GM19025 (cell line): ENCODE results near the gene NMBR.
"Not testable (repeated sequence)": the region's sequence is repeated elsewhere in the genome, so short reads cannot be mapped to it uniquely, and the experiment has no call there.

Source experiments
- ATAC-seq: cut with Tn5 transposase; IDR thresholded peaks from one replicate; pipeline ENCODE4 v1.9.1; 2021; ENCODE audit warnings: mild to moderate bottlenecking, low read depth, moderate library complexity; ENCODE audit not compliant: unreplicated experiment

Gene NMBR

DNA sequence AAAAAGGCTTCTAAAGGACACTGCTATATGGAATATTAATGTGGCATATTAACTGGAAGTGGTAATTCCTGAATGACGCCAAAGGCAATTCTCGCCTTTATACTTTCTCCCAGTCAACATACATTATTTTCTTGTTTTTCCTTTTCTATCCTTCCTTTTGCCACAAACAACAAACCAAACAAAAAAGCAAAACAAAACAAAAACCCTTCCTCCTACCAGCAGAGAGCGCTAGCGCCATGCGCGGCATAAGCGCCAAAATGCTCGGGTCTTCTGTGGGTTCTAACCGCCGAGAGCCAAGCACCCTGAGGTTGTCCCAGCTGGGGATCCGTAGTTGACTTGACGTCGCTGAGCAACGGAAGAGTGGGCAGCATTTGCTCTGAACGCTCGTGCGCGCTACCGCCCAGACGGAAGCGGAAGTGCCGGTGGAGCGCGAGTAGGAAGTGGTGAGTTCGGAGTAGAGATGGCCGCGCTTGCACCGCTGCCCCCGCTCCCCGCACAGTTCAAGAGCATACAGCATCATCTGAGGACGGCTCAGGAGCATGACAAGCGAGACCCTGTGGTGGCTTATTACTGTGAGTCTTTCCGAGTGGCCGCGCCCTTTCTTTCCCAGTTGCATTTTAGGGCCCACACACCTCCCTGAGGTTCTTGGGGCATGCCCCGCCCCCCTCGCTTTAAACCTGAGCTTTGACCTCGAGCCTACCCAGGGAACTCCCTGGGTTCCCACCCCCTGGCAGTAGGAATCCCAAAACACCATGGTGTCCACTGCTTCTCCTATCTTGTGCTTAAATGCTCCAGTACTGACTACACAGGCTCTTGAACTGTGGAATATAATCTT lies at the start of gene NMBR, which contains the start of gene VTA1:
NMBR (minus strand) TSS at position 295 of the 835 bp plus-strand sequence. CDS start 58,464 bp downstream, outside the sequence.
VTA1 (plus strand) TSS at position 436 of the 835 bp plus-strand sequence; CDS start at position 461, 25 bp downstream.
- ATAC-seq: peak; percentile 99

DNA sequence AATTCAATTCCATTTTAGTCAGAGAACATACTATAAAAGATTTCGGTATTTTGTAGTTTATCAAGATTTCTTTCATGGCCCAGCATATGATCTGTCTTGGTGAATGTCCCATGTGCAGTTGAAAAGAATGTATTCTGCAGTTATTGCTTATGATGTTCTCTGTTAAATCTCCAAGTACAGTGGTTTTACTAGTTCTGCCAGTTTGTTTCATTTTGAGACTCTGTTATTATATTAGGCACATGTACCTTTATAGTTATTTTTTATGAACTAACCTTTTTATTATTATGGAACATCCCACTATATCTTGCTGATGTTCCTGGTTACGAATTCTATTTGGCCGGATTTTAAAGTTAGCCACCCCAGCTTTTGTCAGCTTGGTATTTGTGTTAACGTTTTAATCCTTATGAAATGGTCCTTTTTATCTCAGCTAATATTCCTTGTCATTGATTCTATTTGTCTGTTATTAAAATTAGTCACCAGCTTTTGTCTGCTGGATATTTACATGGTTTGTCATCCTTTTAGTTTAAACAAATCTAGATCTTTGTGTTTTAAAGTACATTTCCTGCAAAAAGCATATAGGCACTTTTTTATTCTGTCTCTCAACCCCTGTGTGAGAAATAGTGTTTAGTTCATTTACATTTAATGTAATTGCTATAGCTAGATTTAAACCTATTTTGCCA lies 49.1 kb upstream of the NMBR start:
- no peak for ATAC-seq

DNA sequence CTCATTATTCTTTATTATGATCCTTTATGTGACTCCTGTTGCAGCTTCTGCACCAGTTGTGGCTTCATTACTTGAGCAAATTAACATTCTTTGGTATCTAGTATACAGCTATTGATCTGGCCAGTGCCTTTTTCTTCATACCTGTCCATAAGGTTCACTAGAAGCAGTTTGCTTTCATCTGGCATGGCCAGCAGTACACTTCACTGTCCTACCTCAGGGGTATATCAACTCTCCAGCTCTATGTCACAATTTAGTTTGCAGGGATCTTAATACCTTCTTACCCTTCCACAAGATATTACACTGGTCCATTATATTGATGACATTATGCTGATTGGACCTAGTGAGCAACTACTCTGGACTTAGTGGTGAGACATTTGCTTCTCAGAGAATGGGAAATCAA lies 46.7 kb upstream of the NMBR start:
- ATAC-seq: no peak

DNA sequence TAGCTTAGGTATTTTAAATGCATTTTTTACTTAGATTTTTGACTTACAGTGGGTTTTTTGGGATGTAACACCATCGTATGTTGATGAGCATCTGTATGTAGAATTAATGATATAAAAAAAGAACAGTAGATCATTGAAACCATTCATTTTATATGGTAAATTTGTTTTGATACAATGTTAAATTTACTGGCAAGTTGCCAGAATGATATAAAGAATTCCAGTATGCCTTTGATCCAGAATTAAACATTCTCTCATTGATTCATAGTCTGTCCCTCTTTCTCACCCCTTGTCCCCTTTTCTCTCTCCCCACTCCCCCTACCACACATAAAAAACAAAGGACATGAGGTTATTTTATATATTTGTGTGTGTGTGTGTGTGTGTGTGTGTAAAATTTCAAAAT lies 45.4 kb upstream of the NMBR start:
- no peak for ATAC-seq

DNA sequence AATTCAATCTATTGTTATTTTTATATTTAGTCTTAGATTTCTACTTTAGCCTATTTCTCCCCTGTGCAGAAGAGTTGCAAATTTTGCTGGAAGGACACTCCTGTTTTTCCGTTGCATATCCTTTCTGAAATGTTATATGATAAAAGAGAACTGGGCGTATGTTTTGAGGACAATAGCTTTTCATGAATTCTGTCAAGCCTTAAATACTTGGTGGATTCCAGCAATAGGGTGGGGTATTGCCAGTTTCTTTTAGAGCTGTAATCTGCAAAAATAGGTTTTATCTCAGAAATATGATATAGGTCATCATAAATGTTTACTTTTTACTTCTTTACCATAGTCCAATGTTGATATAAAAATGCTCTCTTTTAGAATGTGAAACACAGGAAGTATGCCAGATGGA lies 42.1 kb upstream of the NMBR start:
- no peak for ATAC-seq

DNA sequence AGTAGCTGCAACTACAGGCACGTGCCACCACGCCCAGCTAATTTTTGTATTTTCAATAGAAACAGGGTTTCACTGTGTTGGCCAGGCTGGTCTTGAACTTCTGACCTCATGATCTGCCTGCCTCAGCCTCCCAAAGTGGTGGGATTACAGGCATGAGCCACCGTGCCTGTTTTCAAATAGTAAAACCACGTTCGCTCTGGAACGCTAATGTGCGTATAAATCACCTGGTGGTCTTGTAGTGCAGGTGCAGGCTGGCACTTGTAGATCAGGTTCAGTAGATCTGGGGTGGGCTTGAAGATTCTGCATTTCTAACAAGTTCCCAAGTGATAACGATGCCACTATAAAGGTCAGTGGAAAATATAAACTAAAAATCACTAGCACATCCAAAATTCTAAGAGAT lies 41.4 kb upstream of the NMBR start:
- ATAC-seq: not testable (repeated sequence)

DNA sequence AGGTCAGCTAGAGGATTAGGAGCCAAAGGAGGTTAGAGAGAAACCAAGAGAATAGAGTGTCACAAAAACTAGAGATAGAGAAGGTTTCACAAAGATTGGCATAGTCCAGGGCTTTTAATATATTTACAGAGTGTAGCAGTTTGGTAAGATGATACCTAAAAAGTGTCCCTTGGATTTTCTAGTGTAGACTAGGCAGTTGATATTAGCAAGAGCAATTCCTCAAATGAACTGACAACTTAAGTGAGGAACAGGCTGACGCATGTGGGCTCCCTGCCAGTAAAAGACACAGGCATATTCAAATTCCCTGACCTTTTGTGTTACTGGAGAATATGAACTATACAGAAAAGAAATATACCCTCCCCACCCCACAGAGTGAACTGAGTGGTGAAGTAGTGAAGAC lies 40.3 kb upstream of the NMBR start:
- no peak for ATAC-seq

DNA sequence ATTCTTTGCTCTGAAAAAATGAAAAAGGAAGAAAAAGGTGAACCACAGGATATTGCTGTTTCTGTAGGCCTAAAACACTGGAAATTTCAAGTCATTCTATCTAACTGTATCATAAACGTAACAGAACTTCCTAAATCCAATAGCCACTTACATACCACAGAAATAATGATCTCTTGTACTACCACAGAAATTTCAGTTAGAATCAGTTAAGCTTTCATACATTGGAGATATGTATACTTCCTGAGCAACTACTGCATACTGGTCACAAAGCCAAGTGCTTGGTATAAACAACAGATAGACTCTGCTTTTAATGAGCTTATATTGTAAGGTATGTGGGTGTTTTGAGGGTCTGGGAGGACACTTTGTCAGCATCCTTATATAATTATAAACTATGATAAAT lies 38.7 kb upstream of the NMBR start:
- no peak for ATAC-seq

DNA sequence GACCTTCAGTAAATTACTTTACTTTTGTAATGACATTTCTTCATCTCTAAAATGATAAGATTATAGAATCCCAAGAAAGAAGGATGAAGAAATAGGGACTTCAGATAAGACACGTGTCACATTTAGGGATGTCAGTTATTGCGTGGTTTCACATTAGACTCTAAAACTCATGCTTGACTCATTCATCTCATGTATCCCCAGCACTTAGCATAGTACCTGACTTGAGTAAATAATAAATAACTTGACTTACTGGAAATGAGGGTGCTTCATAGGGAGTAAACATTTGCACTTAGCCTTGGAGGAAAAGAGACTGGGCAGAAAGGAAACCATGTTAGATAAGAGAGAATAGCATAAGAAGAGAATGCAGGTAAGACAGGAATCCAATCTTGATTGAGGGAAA lies 37.4 kb upstream of the NMBR start:
- no peak for ATAC-seq

DNA sequence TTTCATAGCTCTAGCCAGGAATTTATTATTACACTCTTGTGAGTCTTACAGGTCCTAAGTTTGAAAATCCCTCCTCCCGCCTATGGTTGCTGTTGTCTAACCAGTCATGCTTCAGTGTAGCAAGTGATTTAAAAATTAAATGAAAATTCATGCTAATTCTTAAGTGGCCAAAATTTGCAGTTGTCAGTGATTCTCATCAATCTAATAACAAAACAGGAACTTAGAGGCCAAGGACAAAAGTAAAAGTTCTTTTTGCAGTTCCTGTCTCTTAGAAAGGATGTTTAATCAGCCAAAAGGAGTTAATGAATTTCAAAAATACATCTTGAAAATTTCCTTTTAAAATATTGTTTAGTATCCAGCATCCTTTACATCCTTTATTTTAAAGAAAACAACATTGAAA lies 36.4 kb upstream of the NMBR start:
- ATAC-seq: no peak

DNA sequence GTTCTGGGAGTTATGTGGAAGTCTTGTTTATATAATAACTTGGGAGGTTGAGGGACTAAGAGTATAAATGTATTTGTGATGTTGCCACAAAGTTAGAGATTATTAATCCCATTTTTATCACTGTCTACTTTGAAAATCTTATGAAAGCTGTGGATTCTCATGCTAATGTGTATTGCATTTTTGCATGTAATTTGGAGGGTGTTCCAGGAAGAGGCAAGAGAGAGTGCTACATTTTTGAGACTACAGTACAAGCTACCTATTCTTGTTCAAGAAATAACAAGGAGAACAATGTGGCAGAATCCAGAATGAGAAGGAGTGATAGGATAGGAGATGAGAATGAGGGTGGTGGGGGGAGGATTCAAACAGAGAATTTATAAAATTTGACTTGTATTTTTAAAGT lies 35.1 kb upstream of the NMBR start:
- no peak for ATAC-seq

DNA sequence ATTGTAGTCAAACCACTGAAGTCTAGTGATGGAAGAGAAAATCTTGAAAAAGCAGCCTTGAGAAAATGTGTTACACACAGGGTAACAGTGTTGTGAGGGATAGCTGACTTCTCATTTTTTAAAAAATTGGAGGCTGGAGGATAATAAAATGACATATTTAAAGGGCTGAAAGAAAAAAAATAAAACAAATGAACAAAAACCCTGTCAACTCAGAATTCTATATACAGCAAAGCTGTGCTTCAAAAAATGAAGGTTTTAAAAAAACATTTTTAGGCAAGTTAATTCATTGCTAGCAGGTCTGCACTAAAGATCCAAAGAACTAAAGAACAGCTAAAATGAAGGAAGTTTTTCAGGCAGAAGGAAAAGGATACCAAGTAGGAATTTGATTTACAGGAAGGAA lies 31.2 kb upstream of the NMBR start:
- no peak for ATAC-seq

DNA sequence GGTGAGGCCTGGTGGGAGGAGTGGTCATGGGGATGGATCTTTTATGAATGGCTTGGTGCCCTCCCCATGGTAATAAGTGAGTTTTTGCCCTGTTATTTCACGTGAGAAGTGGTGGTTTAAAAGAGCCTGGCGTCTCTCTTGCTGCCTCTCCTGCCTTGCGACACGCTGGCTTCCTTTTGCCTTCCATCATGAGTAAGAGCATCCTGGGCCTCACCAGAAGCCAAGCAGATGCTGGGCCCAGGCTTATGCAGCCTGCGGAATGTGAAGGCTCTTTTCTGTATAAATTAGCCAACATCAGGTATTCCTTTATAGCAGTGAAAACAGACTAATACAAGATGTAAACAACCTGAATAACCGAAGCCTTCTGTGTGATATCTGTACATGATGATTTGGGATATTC lies 27.8 kb upstream of the NMBR start:
- ATAC-seq: no peak

DNA sequence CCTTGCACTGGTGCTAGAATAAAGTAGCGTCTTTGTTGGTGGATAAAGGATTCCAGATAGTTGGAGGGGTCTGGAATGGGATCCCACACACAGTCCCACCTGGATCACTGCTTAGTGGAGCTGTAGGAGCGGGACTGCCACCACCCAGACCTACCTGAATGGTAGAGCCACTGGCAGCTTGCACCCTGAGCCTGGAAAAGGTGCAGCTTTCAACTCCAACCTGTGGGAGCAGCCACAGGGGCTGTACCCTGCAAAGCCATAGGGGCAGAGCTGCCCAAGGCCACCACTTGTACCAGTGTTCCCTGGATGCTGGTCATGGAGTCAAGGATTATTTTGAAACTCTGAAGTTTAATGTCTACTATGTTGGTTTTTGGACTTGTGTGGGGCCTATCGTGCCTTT lies 27.1 kb upstream of the NMBR start:
- no peak for ATAC-seq

DNA sequence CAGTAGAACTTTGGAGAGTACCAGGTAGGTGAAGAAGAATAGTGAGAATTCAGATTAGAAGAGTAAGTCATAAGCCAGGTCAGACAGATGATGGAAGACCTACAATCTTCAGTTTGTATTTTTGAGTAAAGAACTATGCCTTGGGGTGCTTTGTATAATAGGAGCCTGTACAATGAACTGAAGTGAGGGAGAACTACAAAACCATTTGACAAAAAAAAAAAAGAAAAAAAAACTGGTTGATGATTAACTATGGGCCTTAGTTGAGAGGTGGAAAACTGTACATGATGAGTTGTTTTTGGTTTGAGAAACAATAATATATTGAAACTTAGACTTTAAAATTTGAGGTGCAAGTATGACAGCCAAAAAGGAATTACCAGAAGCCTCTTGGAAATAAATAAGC lies 25.8 kb upstream of the NMBR start:
- no peak for ATAC-seq

DNA sequence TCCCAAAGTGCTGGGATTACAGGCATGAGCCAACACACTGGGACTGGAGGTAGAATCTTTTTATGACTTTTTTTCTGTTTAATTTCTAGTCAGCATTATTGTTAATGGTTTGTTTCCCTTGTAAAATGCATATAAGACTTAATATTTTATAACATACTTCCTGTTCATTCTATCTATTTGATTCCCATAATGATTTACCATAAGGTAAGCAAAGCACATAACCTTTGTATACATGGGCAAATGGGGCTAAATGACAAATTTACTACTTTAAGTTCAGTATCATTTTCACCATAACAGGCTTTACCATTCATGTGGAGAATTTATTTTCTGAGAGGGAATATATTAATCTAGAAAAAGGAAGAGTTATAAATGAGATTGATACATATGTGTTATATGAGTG lies 24.4 kb upstream of the NMBR start:
- ATAC-seq: no peak

DNA sequence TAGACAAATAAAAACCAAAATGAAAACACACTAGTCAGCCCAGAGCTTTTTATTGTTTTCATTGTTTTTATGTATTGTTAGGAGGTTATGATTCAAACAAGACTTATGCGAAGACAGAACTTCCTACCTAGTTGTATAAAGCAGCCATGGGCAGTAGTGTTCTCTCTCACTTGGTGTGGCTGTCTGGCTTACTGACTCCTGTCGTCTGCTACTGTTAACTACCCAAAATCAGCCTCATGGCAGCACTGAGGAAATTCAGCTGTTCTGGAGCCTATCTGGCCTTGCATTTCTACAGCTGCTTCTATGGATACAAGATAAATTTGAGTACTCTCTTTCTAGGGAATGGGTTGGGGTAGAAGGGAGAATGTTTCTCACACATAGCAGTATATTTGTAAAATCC lies 20.6 kb upstream of the NMBR start:
- no peak for ATAC-seq

DNA sequence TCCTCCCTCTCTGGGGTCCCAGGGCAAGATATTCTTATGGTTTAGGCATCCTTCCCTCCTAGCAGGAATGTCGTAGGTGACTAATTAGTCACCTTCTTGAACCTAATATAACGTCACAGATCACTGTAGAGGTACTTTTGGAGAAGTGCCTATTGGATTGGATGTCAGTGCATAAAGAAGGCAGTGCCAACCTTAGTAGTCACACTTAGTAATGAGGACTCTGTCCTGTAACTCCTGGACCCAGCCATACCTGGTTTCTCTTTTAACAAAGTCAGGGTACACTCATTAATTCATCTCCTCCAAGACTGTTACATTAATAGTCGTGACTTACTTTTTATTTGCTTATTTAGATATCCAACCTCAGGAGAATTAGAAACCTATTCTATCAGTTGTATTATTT lies 20.1 kb upstream of the NMBR start:
- no peak for ATAC-seq

DNA sequence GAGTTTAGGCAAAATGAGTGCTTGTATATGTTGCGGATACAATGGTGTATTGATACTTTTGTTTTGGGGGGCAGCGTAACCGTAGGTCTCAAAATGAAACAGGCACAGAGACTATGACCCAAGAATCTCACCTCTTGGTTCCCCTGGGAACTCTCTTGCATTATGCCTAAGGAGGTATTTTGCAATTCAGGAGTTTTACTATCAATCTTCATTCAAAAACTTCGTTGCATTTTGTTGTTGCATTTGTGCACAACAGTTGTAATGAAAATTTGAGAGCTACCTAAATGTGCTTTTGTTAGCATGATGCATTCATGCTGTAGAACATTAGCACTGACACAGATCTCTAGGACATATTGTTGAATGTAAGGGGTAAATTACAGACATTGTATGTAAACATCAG lies 18.3 kb upstream of the NMBR start:
- no peak for ATAC-seq

DNA sequence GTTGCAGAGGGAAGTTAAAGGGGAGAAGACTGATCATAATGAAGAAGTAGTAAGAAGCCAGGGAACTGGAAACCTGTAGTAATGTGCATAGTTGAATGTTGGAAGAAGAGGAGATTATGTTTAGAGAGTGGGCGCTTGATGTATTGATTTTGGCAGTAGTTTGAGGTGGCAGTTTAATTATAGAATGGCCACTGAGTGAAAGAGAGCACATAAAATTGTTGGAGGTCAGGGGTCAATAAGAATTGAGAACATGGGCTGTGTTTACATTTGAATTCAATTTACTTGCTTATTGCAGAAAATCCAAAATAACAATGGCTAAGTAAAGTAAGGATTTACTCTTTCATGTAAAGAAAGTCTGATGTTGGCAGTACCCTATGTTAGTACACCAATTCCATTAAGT lies 15.9 kb upstream of the NMBR start:
- no peak for ATAC-seq

DNA sequence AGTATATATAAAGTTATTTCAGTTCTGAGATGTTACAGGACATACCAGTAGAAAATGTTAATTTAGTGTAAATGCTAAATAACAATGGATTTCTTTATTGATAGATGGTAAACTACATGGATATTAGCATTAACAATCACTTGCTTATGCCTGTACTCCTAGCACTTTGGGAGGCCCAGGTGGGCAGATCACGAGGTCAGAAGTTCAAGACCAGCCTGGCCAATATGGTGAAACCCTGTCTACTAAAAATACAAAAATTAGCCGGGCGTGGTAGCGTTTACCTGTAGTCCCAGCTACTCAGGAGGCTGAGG lies 9.8 kb upstream of the NMBR start:
- not testable (repeated sequence) for ATAC-seq
